ENCODE measurements around the gene KIAA1755.

The KIAA1755 gene

GRCh38 chr20:38202153-38202981 is 58.2 kb downstream of the KIAA1755 start:
- DNase-seq (ENCODE audit: low read depth): no peak

- peak; percentile 40 for DNase-seq (ENCODE audit: low read depth)
Observed at GRCh38 chr20:38201356-38201755, 59.2 kb downstream of the KIAA1755 start.

DNA sequence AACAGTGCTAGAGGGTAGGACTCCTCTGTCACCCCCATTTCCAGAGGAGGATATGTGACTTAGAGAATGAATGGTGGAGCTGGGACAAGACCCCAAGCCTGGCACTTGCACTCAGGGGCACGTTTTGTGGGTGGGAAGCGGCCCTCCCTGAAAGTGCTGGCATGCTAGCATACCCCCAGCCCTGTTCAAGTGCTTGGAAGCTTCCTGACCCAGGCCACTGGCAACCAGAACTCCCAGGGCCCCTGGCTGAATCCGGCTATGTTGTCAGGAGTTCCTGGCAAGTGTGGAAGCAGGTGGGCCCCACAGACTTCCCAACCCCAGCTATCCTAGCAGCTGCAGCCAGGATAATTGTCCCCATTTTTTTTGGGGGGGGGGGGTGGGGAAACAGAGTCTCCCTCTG is 59.9 kb downstream of the KIAA1755 start:
- DNase-seq (ENCODE audit: low read depth): no peak

DNA sequence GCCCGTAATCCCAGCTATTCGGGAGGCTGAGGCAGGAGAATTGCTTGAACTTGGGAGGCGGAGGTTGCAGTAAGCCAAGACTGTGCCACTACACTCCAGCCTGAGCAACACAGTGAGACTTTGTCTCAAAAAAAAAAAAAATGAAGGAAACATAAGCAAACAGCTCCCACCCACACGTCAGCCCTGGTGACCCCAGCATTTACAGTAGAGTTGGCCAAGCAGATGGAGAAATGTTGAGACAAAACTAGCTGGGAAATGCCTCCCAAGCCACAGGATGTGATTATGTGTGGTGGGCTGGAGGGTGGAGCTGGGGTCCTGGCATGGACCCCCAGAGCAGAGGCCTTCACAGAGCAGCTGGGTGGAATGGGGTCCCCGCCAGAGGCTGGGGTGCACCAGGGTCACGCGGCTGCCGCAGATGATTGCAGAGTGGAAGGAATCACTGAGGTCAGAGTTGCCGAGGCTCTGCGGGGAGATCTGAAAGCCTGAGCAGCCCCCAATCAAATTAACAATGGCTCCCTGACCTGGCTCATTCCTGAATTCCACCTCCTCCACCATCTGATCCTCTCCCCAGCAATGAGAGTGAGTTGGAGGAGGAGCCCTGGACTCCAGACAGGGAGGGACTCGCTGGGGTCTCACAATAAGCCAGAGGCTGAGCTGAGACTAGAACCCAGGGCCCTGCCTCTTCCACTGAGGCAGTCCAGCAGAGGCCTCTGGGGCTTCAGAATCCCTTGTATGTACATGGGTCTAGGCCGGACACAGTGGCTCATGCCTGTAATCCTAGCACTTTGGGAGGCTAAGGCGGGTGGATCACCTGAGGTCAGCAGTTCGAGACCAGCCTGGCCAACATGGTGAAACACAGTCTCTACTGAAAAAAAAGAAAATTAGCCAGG is 60.8 kb downstream of the KIAA1755 start:
- no peak for DNase-seq (ENCODE audit: low read depth)

- DNase-seq (ENCODE audit: low read depth): no peak
Observed at GRCh38 chr20:38198238-38198861, 62.2 kb downstream of the KIAA1755 start.

- no peak for DNase-seq (ENCODE audit: low read depth)
Observed at GRCh38 chr20:38197619-38198018, 62.9 kb downstream of the KIAA1755 start.

DNA sequence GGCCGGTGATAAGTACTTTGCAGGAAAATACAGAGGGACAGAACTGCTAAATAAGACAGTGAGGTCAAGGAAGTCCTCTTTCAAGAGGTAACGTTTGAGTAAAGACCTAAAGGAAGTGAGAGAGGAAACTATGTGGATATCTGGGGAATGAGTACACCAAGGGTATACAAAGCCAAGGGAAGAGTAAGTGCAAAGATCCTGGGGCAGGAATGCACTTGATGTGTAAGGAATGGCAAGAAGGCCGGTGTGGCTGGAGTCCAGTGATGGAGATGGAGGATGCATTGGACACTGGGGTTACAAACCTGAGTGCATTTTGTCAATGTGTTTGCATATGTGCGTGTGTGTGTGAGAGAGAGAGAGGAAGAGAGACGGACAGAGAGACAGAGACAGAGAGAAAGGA is 63.3 kb downstream of the KIAA1755 start:
- DNase-seq (ENCODE audit: low read depth): no peak

DNA sequence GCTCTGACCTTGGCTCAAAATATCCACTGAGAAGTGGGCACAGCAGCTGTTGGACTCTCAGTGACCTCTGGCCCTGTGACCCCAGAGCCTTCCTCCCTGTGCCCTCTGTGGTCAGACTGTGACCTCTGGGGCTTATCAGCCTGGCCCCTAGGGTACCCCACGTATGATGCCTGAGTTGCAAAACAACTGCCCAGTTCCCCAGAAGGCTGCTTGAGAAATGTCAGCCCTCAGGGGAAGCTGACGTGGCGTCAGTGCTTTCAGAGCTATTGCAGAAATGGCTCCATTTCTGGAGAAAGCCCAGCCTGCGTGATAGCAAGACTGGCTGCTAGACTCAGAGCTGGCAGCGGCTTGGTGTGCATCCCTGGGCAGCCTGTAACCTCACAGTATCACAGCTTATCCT is 63.9 kb downstream of the KIAA1755 start:
- DNase-seq (ENCODE audit: low read depth): peak; percentile 96

GRCh38 chr20:38196076-38196475 is 64.5 kb downstream of the KIAA1755 start:
- DNase-seq (ENCODE audit: low read depth): no peak

DNA sequence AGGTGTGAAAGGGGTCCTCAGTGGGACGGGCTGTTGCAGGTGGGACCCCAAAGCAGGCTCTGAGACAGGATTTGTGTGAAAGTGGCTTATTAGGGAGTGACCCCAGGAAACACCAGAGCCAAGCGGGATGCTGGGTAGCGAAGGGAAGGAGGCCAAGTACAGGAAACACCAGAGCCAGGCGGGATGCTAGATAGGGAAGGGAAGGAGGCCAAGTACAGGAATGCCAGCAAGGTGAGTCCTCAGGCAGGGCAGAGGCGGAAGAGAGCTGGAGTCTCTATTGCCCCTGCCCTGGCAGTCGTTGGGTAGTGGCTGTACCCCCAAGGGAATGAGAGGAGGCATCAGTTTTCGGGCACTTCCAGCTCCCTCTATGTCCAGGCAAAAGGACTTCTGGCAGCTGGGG is 65.0 kb downstream of the KIAA1755 start:
- DNase-seq (ENCODE audit: low read depth): no peak

GRCh38 chr20:38194971-38195504 is 65.5 kb downstream of the KIAA1755 start:
- no peak for DNase-seq (ENCODE audit: low read depth)

- DNase-seq (ENCODE audit: low read depth): no peak
Observed at GRCh38 chr20:38193586-38194105, 66.9 kb downstream of the KIAA1755 start.

GRCh38 chr20:38192323-38192885 is 68.1 kb downstream of the KIAA1755 start:
- no peak for DNase-seq (ENCODE audit: low read depth)

DNA sequence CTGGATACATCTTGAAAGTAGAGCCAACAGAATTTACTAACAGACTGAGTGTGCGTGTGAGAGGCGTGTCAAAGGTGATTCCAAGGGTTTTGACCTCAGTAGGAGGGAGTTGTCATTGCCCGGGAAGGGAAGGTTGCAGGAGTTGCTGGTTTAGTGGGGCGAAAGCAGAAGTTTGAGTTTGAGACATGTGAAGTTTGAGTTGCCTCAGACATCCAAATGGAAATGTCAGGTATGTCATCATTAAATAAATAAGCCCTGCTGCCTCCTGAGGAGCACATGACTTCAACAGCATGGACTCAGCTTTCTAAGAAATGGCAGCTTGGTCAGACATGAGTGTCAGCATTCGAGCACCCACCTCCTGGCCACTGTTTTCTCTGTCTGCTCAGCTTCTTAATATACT is 68.9 kb downstream of the KIAA1755 start:
- DNase-seq (ENCODE audit: low read depth): no peak

- DNase-seq (ENCODE audit: low read depth): no peak
Observed at GRCh38 chr20:38190936-38191371, 69.6 kb downstream of the KIAA1755 start.

DNA sequence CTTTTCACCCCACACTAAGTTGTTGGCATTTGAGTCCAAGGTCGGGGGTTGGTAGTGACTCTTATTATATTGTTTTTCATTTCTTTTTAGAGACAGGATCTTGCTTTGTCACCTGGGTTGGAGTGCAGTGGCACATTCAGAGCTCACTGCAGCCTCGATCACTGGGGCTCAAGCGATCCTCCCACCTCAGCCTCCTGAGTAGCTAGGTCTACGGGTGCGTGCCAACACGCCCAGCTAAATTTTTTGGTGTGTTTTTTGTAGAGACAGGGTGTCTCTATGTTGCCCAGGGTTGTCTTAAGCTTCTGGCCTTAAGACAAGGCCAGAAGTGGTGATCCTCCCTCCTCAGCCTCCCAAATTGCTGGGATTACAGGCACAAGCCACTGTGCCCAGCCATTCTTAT is 70.4 kb downstream of the KIAA1755 start:
- no peak for DNase-seq (ENCODE audit: low read depth)

DNA sequence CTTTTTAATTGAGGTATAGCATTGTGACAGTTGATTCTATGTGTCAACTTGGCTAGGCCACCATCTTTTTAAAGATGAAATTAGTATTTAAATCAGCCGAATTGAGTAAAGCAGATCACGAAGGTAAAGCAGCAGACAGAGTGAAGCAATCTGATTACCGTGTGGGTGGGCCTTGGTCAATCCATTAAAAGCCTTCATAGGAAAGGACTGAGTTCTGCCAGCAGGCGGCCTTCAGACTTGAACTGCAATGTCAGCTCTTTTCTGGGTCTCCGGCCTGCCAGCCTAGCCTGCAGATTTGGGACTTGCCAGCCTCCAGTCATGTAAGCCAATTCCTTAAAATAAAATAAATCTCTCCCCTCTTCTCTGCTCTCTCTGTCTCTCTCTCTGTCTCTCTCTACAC is 73.0 kb downstream of the KIAA1755 start:
- DNase-seq (ENCODE audit: low read depth): peak; percentile 50

- DNase-seq (ENCODE audit: low read depth): no peak
Observed at GRCh38 chr20:38186788-38187221, 73.7 kb downstream of the KIAA1755 start.

- no peak for DNase-seq (ENCODE audit: low read depth)
Observed at GRCh38 chr20:38184101-38184500, 76.4 kb downstream of the KIAA1755 start.

GRCh38 chr20:38181971-38182370 is 78.6 kb downstream of the KIAA1755 start:
- no peak for DNase-seq (ENCODE audit: low read depth)

DNA sequence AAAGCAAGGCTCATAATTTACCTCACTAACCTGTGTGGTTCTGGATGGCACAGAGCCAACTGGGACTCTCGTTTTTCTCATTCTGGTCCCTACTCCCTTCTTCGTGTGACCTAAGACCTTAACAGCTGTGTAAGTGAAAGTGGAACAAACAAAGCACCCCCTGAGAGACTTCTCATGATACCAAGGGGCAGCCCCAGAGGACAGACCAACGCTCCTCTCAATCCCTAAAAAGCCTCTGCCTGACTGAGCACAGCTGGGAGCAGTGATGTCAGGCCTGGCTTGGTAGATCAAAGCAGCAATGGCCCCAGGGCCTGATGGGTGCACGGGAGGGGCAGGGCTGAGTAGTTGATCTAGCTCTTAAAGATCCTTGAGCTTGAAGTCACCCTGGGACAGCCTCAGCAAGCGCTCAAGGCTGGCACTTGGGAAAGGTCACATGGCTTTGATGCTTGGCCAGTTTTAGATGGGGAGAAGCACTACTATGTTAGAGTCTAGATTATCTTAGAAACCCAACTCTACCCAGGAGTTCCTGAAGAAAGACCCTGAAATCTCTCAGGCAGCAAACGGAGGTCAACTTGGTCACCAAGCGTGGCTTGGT is 79.2 kb downstream of the KIAA1755 start:
- DNase-seq (ENCODE audit: low read depth): no peak
